WTC11 (cell line): ENCODE data around the gene AKAP1. TPM values are rescaled to one million over a fixed set of nuclear protein-coding genes. Genes with fewer than 3 reads are reported as not detected.

ENCODE experiments used
- ATAC-seq: fragments of 200-7000 bp; cut with Tn5 transposase; 2 replicates; pipeline ENCODE4 v1.10.0; 2021; ENCODE audit warnings: mild to moderate bottlenecking, moderate library complexity
- CTCF ChIA-PET: fragments of 300-600 bp; sonication (Branson Sonifier 250); formaldehyde crosslinking; loops from one replicate; lab custom pipeline; 2021; ENCODE audit warnings: antibody characterized with exemption; lab: Charles Lee
- POLR2A ChIA-PET: fragments of 350-600 bp; sonication (Branson Sonifier 250); formaldehyde crosslinking; loops from one replicate; lab custom pipeline; 2021; ENCODE audit warnings: antibody characterized with exemption; lab: Charles Lee
- DNase-seq: peaks from one replicate; pipeline ENCODE4 v3.0.0; 2021; ENCODE audit warnings: low spot score
- H3K27ac Mint-ChIP-seq: 2 replicates; pipeline ENCODE4 v1.8.0; 2021; ENCODE audit warnings: mixed read lengths
- H3K27me3 Mint-ChIP-seq: 2 replicates; pipeline ENCODE4 v1.8.0; 2021; ENCODE audit warnings: low read depth, mild to moderate bottlenecking, moderate library complexity, mixed read lengths
- H3K36me3 Mint-ChIP-seq: 2 replicates; pipeline ENCODE4 v1.8.0; 2021; ENCODE audit warnings: mixed read lengths
- H3K4me1 Mint-ChIP-seq: 2 replicates; pipeline ENCODE4 v1.8.0; 2022; ENCODE audit warnings: mixed read lengths
- H3K4me3 Mint-ChIP-seq: 2 replicates; pipeline ENCODE4 v1.8.0; 2021; ENCODE audit warnings: mild to moderate bottlenecking, moderate library complexity, mixed read lengths
- H3K9me3 Mint-ChIP-seq: 2 replicates; pipeline ENCODE4 v1.8.0; 2021; ENCODE audit warnings: mixed read lengths
- ATF2 ChIP-seq: sonication (generic); formaldehyde crosslinking; IDR thresholded peaks from 2 replicates; pipeline ENCODE4 v1.8.1; 2022; ENCODE audit warnings: low read depth, missing genetic modification reagents, borderline replicate concordance
- ATF6 ChIP-seq: sonication (generic); formaldehyde crosslinking; IDR thresholded peaks from 2 replicates; pipeline ENCODE4 v1.8.1; 2023; ENCODE audit warnings: mild to moderate bottlenecking, missing genetic modification reagents
- E2F5 ChIP-seq: sonication (generic); formaldehyde crosslinking; IDR thresholded peaks from 2 replicates; pipeline ENCODE4 v1.8.1; 2022; ENCODE audit warnings: mild to moderate bottlenecking, moderate library complexity, missing genetic modification reagents
- ELF4 ChIP-seq: sonication (generic); formaldehyde crosslinking; IDR thresholded peaks from 2 replicates; pipeline ENCODE4 v1.8.1; 2022; ENCODE audit warnings: low read depth, mild to moderate bottlenecking, moderate library complexity, missing genetic modification reagents
- EMX1 ChIP-seq: fragments of 250-450 bp; sonication (Bioruptor Pico); IDR thresholded peaks from 2 replicates; pipeline ENCODE4 v1.8.0; 2021; ENCODE audit warnings: mild to moderate bottlenecking
- ERG ChIP-seq: fragments of 250-450 bp; sonication (Bioruptor Pico); IDR thresholded peaks from 2 replicates; pipeline ENCODE4 v1.8.0; 2021; ENCODE audit warnings: mild to moderate bottlenecking
- ETV6 ChIP-seq: sonication (generic); formaldehyde crosslinking; IDR thresholded peaks from 2 replicates; pipeline ENCODE4 v1.8.1; 2022; ENCODE audit warnings: mild to moderate bottlenecking, missing genetic modification reagents
- IRF2 ChIP-seq: sonication (generic); formaldehyde crosslinking; IDR thresholded peaks from 2 replicates; pipeline ENCODE4 v1.8.0; 2022; ENCODE audit warnings: low read depth, missing genetic modification reagents, borderline replicate concordance
- MAX ChIP-seq: sonication (generic); formaldehyde crosslinking; IDR thresholded peaks from 2 replicates; pipeline ENCODE4 v1.8.0; 2022; ENCODE audit warnings: mild to moderate bottlenecking, missing genetic modification reagents
- NFYB ChIP-seq: sonication (generic); formaldehyde crosslinking; conservative IDR thresholded peaks from 2 replicates; pipeline ENCODE4 v1.8.0; 2022; ENCODE audit warnings: low read depth, missing genetic modification reagents
- PRDM15 ChIP-seq: sonication (generic); formaldehyde crosslinking; IDR thresholded peaks from 2 replicates; pipeline ENCODE4 v1.8.0; 2022; ENCODE audit warnings: missing genetic modification reagents
- TEAD4 ChIP-seq: sonication (generic); formaldehyde crosslinking; IDR thresholded peaks from 2 replicates; pipeline ENCODE4 v1.8.0; 2022; ENCODE audit warnings: mild to moderate bottlenecking, missing genetic modification reagents
- ZNF138 ChIP-seq: sonication (generic); formaldehyde crosslinking; conservative IDR thresholded peaks from 2 replicates; pipeline ENCODE4 v1.8.1; 2022; ENCODE audit warnings: mild to moderate bottlenecking, moderate library complexity, missing genetic modification reagents
- ZNF423 ChIP-seq: fragments of 250-450 bp; sonication (Bioruptor Pico); IDR thresholded peaks from 2 replicates; pipeline ENCODE4 v2.1.2; 2022; ENCODE audit warnings: mild to moderate bottlenecking, moderate library complexity
- ZNF532 ChIP-seq: fragments of 250-450 bp; sonication (Bioruptor Pico); IDR thresholded peaks from 2 replicates; pipeline ENCODE4 v1.9.0; 2021; ENCODE audit warnings: mild to moderate bottlenecking, borderline replicate concordance
- ZNF671 ChIP-seq: fragments of 250-450 bp; sonication (Bioruptor Pico); IDR thresholded peaks from 2 replicates; pipeline ENCODE4 v1.8.0; 2021; ENCODE audit warnings: mild to moderate bottlenecking
- ZSCAN18 ChIP-seq: fragments of 250-450 bp; sonication (Bioruptor Pico); IDR thresholded peaks from 2 replicates; pipeline ENCODE4 v2.1.2; 2022; ENCODE audit warnings: mild to moderate bottlenecking, moderate library complexity
- total RNA-seq: library from RNA; stranded (reverse); gene quantifications from 3 replicates; pipeline ENCODE4 v1.2.3, GENCODE V29; 2021

AKAP1 gene
- total RNA-seq, 1 experiment from 2014 or later: 74.5 TPM

GRCh38 chr17:57090560-57091185 lies 5.6 kb downstream of the AKAP1 start:
- ATAC-seq (no peak), DNase-seq (no peak)
- Mint-ChIP-seq H3K9me3 (no peaks in the 10 kb centered on the region), H3K4me1 (peaks cover 83% of the 10 kb centered on the region), H3K27ac (no peak overlapping the region), H3K4me3 (no peak overlapping the region), H3K36me3 (no peaks in the 10 kb centered on the region), H3K27me3 (peaks cover 2% of the 10 kb centered on the region; the same call in 1 of the 2 replicates)
- ChIA-PET POLR2A (no interaction called here), CTCF (interaction anchor here (1.0 to 3.3 kb wide), 4 partner anchors 16 to 89 kb away, joined by 4 to 14 read pairs (median 6); no protein-coding TSS in a partner anchor)
- TF ChIP-seq MAX (CRISPR knock-in tag) (no peak), ZSCAN18 (CRISPR knock-in tag) (no peak), NFYB (CRISPR knock-in tag) (no peak), ZNF423 (CRISPR knock-in tag) (no peak), PRDM15 (CRISPR knock-in tag) (no peak), EMX1 (CRISPR knock-in tag) (no peak), ATF6 (CRISPR knock-in tag) (no peak), ZNF138 (CRISPR knock-in tag) (no peak), ZNF671 (CRISPR knock-in tag) (no peak)

- H3K27ac Mint-ChIP-seq: no peak overlapping the region
- H3K4me1 Mint-ChIP-seq: peaks cover 88% of the 10 kb centered on the region
- H3K27me3 Mint-ChIP-seq: peaks cover 2% of the 10 kb centered on the region; the same call in 1 of the 2 replicates
- H3K36me3 Mint-ChIP-seq: no peaks in the 10 kb centered on the region
- CTCF ChIA-PET: interaction anchor here (1.0 to 3.3 kb wide), 6 partner anchors 13 to 89 kb away, joined by 3 to 14 read pairs (median 4); no protein-coding TSS in a partner anchor
- POLR2A ChIA-PET: interaction anchor here (0.5 kb wide), 1 partner anchor 331 kb away, joined by 3 read pairs; no protein-coding TSS in a partner anchor
- no peak overlapping the region for H3K4me3 Mint-ChIP-seq
- DNase-seq: no peak
- H3K9me3 Mint-ChIP-seq: no peaks in the 10 kb centered on the region
- ATAC-seq: no peak
- TF ChIP-seq ELF4 (CRISPR knock-in tag): no peak
- no peak for TF ChIP-seq ATF2 (CRISPR knock-in tag)
- no peak for TF ChIP-seq ERG (CRISPR knock-in tag)
- TF ChIP-seq TEAD4 (CRISPR knock-in tag): no peak
- no peak for TF ChIP-seq IRF2
- no peak for TF ChIP-seq E2F5 (CRISPR knock-in tag)
- TF ChIP-seq ZNF532 (CRISPR knock-in tag): no peak
- no peak for TF ChIP-seq ETV6 (CRISPR knock-in tag)
Measured at GRCh38 chr17:57091186-57091618, 6.2 kb downstream of the AKAP1 start.
